Heart left ventricle (tissue), 13 donors: Measurements from ENCODE around the gene RIIAD1.

Source experiments
- POLR2A ChIP-seq, 2 donors: fragments of 450-650 bp; IDR thresholded peaks; one replicate each; pipeline ENCODE4 v1.6.1; 2017; ENCODE audit warnings: antibody characterized with exemption in 2 of 2, mild to moderate bottlenecking in 2 of 2, moderate library complexity in 2 of 2
- TF ChIP-seq, protein P1 (sequence below), 12 donors: fragments of 200-600 bp; sonication (generic) in 4 of 12; IDR thresholded peaks; one replicate each; pipeline versions ENCODE4 v1.5.0 to v1.8.0; 2018 to 2022; ENCODE audit warnings: antibody characterized with exemption in 12 of 12, mild to moderate bottlenecking in 5 of 12
- donor health status: ischemic (EF 13 %, LVEDD 7.1; RV severe dilation, severe dysfunction).
- donor health status: DM: no; HTN: yes; CAD: no.
- donor health status: DM: no; HTN: no; CAD: no.
- donor health status: ischemic (EF 25% LVEDD 6.9; RV normal size, moderate dysfunction).
- donor health status: ischemic (EF 25% LVEDD 5.7; RV mildly dilated, moderate dysfunction).
- donor health status: ischemic (EF 35%, LVEDD 5.7; RV mildly dilated, moderate dysfunction).
- donor health status: nonischemic (EF 11% LVEDD 7.7; RV severe dilation, severe dysfunction).
- donor health status: DM: yes; HTN: yes; CAD: no.
- donor health status: PGD.
- donor health status: ischemic (EF 29% LVEDD 5.4; RV normal size, mild dysfunction).
- donor health status: nonischemic (EF 23%, LVEDD 6.1; RV moderate dilation, normal function).

DNA sequence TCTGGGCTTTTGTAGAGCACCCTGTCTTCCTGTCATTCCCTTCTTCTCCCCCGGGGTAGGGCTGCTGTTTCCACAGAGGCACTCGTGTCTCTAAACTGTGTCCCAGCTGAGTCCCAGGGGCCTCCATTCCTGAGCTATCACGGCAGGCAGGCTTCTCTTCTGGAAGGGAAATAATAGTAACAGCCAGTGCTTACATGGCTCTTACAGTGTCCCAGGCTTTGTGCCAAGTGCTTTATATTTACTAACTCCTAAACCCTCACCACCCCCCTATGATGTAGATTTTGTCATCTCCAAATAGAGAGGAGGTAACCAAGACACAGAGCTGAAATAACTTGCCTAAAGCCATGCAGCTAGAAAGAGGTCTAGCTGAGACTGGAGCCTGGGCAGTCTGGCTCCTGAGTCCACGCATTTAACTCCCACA lies 3.3 kb upstream of the RIIAD1 start:
- TF ChIP-seq, protein P1, sequence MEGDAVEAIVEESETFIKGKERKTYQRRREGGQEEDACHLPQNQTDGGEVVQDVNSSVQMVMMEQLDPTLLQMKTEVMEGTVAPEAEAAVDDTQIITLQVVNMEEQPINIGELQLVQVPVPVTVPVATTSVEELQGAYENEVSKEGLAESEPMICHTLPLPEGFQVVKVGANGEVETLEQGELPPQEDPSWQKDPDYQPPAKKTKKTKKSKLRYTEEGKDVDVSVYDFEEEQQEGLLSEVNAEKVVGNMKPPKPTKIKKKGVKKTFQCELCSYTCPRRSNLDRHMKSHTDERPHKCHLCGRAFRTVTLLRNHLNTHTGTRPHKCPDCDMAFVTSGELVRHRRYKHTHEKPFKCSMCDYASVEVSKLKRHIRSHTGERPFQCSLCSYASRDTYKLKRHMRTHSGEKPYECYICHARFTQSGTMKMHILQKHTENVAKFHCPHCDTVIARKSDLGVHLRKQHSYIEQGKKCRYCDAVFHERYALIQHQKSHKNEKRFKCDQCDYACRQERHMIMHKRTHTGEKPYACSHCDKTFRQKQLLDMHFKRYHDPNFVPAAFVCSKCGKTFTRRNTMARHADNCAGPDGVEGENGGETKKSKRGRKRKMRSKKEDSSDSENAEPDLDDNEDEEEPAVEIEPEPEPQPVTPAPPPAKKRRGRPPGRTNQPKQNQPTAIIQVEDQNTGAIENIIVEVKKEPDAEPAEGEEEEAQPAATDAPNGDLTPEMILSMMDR (IDR thresholded peaks at IDR 0.05) = no peak
- no peak for TF ChIP-seq POLR2A (IDR thresholded peaks at IDR 0.05)
